IMR-90 (cell line): ENCODE results near the gene VPS13C. TPM values are rescaled to one million over a fixed set of nuclear protein-coding genes. Genes with fewer than 3 reads are reported as not detected.

Experiments
- ATAC-seq: fragments of 200-7000 bp; cut with Tn5 transposase; 2 replicates; pipeline ENCODE4 v1.9.1; 2020; ENCODE audit warnings: low read depth, mild to moderate bottlenecking, moderate library complexity
- BruUV-seq: library from RNA; stranded (reverse); fragments of 400-500 nt; replicated peaks from 2 replicates; lab custom pipeline; 2021; lab: Mats Ljungman, UMichigan
- CTCF ChIA-PET: fragments of 300-600 bp; formaldehyde crosslinking; extraction: SDS; loops from one replicate; lab custom pipeline; 2021; ENCODE audit warnings: antibody characterized with exemption; lab: Yijun Ruan, JAX
- POLR2A ChIA-PET: fragments of 300-600 bp; sonication (Branson Sonifier 250); formaldehyde crosslinking; loops from one replicate; lab custom pipeline; 2022; ENCODE audit warnings: antibody characterized with exemption; ENCODE audit not compliant: unreplicated experiment; lab: Charles Lee
- DNase-seq: peaks from one replicate; pipeline ENCODE4 v3.0.0; 2013
- H2AFZ ChIP-seq: replicated peaks from 2 replicates; pipeline ENCODE3; 2013; ENCODE audit warnings: low read length, mild to moderate bottlenecking; ENCODE audit not compliant: poor library complexity
- H2AK5ac ChIP-seq: 2 replicates; pipeline ENCODE4 v1.6.1; 2013; ENCODE audit warnings: low read depth, low read length, inconsistent platforms
- H2AK9ac ChIP-seq: replicated peaks from 2 replicates; pipeline ENCODE3; 2013; ENCODE audit warnings: mild to moderate bottlenecking, low read depth, low read length, moderate library complexity; ENCODE audit not compliant: poor library complexity
- H2BK120ac ChIP-seq: 2 replicates; pipeline ENCODE4 v1.6.1; 2013; ENCODE audit warnings: low read depth, low read length, inconsistent platforms
- H2BK15ac ChIP-seq: 3 replicates; pipeline ENCODE4 v1.6.1; 2013; ENCODE audit warnings: low read depth, low read length, inconsistent platforms
- H2BK20ac ChIP-seq: 2 replicates; pipeline ENCODE4 v1.6.1; 2013; ENCODE audit warnings: low read depth, mild to moderate bottlenecking, inconsistent platforms, low read length, moderate library complexity
- H2BK5ac ChIP-seq: 2 replicates; pipeline ENCODE4 v1.6.1; 2013; ENCODE audit warnings: mild to moderate bottlenecking, low read depth, low read length, inconsistent platforms; ENCODE audit not compliant: poor library complexity, severe bottlenecking
- H3K14ac ChIP-seq: replicated peaks from 2 replicates; pipeline ENCODE4 v1.6.1; 2013; ENCODE audit warnings: low read depth, low read length, inconsistent platforms
- H3K18ac ChIP-seq: 2 replicates; pipeline ENCODE4 v1.6.1; 2013; ENCODE audit warnings: low read depth, low read length, control low read depth
- H3K23ac ChIP-seq: 2 replicates; pipeline ENCODE4 v1.6.1; 2013; ENCODE audit warnings: low read depth, low read length, inconsistent platforms
- H3K27ac ChIP-seq: 2 replicates; pipeline ENCODE4 v1.5.1; 2013; ENCODE audit warnings: mild to moderate bottlenecking, control low read depth, low read length; ENCODE audit not compliant: insufficient read depth
- H3K27me3 ChIP-seq: 2 replicates; pipeline ENCODE4 v1.6.1; 2013; ENCODE audit warnings: low read length; ENCODE audit not compliant: control insufficient read depth, insufficient read depth
- H3K36me3 ChIP-seq: 2 replicates; pipeline ENCODE4 v1.6.1; 2013; ENCODE audit warnings: low read length, mixed read lengths; ENCODE audit not compliant: control insufficient read depth, insufficient read depth
- H3K4ac ChIP-seq: 2 replicates; pipeline ENCODE4 v1.6.1; 2013; ENCODE audit warnings: low read depth, low read length, inconsistent platforms
- H3K4me1 ChIP-seq: 2 replicates; pipeline ENCODE4 v1.6.1; 2013; ENCODE audit warnings: low read length, mixed read lengths; ENCODE audit not compliant: control insufficient read depth, insufficient read depth
- H3K4me2 ChIP-seq: 2 replicates; pipeline ENCODE4 v1.6.1; 2013; ENCODE audit warnings: low read depth, mild to moderate bottlenecking, control low read depth, low read length, moderate library complexity
- H3K4me3 ChIP-seq: 2 replicates; pipeline ENCODE4 v1.5.1; 2013; ENCODE audit warnings: low read depth, mild to moderate bottlenecking, control low read depth, low read length, moderate library complexity; ENCODE audit not compliant: insufficient read depth
- H3K56ac ChIP-seq: 2 replicates; pipeline ENCODE4 v1.6.1; 2013; ENCODE audit warnings: low read length, inconsistent platforms; ENCODE audit not compliant: insufficient read depth; ENCODE audit errors: extremely low read depth
- H3K79me1 ChIP-seq, 2 experiments: 2 replicates each; pipeline ENCODE4 v1.6.1; 2013; ENCODE audit warnings: low read length in 2 of 2, inconsistent platforms in 1 of 2, low read depth in 1 of 2
- H3K9ac ChIP-seq: 2 replicates; pipeline ENCODE4 v1.6.1; 2013; ENCODE audit warnings: low read depth, low read length, control low read depth
- H3K9me1 ChIP-seq: 2 replicates; pipeline ENCODE4 v1.6.1; 2013; ENCODE audit warnings: low read length, inconsistent platforms; ENCODE audit not compliant: insufficient read depth
- H3K9me3 ChIP-seq: 2 replicates; pipeline ENCODE4 v1.6.1; 2013; ENCODE audit warnings: low read length; ENCODE audit not compliant: control insufficient read depth, insufficient read depth
- H4K20me1 ChIP-seq: 2 replicates; pipeline ENCODE4 v1.6.1; 2013; ENCODE audit warnings: low read length, inconsistent platforms; ENCODE audit not compliant: insufficient read depth
- H4K5ac ChIP-seq: 2 replicates; pipeline ENCODE4 v1.6.1; 2013; ENCODE audit warnings: mild to moderate bottlenecking, low read depth, low read length, control low read depth
- H4K8ac ChIP-seq, 2 experiments: 2 replicates each; pipeline ENCODE4 v1.6.1; 2013; ENCODE audit warnings: low read depth in 2 of 2, low read length in 2 of 2, control low read depth in 1 of 2, inconsistent platforms in 1 of 2
- H4K91ac ChIP-seq: 2 replicates; pipeline ENCODE4 v1.6.1; 2013; ENCODE audit warnings: low read depth, low read length, inconsistent platforms; ENCODE audit not compliant: insufficient read depth
- FOS ChIP-seq: fragments of 150-350 bp; IDR thresholded peaks from 2 replicates; pipeline ENCODE4 v1.6.1; 2016; ENCODE audit warnings: low read depth, low read length
- WGBS, 2 experiments: methylation state at CpG; one replicate each; pipeline versions ENCODE4 v1.1.5 to v1.1.7; 2013; ENCODE audit warnings: missing lambda C conversion rate in 2 of 2; ENCODE audit not compliant: insufficient read length in 1 of 2; ENCODE audit errors: extremely low coverage in 2 of 2; 5-methylcytosine and 5-hydroxymethylcytosine counted together
- dilution Hi-C: fragments of 300-500 bp; cut with HindIII; formaldehyde crosslinking; loops from one replicate; pipeline ENCODE4 v1.14.3; 2018; ENCODE audit warnings: low sequenced_read_pairs; ENCODE audit not compliant: unreplicated experiment
- in situ Hi-C: fragments of 300-500 bp; cut with MboI; formaldehyde crosslinking; loops from 3 replicates; pipeline ENCODE4 v1.14.3; 2019; ENCODE audit warnings: low sequenced_read_pairs, inconsistent platforms, mixed read lengths
- intact Hi-C: fragments of 100-400 bp; cut with micrococcal nuclease; formaldehyde crosslinking; loops from 2 replicates; pipeline ENCODE4 v1.10.0; 2022
- polyA plus RNA-seq, 3 experiments: library from polyadenylated mRNA; depleted of rRNA; stranded (reverse); fragments of >200 nt; gene quantifications; 2 replicates each; pipeline ENCODE4 v1.2.3, GENCODE V29; 2012; ENCODE audit warnings: low replicate concordance in 1 of 3
- total RNA-seq: library from RNA; depleted of rRNA; stranded (reverse); fragments of >200 nt; gene quantifications from 2 replicates; pipeline ENCODE4 v1.2.3, GENCODE V29; 2012

The VPS13C gene
- total and polyA plus RNA-seq, 2 of the 4 experiments (the other 2 are of a cell fraction), result 8.1 to 32.8 TPM

DNA sequence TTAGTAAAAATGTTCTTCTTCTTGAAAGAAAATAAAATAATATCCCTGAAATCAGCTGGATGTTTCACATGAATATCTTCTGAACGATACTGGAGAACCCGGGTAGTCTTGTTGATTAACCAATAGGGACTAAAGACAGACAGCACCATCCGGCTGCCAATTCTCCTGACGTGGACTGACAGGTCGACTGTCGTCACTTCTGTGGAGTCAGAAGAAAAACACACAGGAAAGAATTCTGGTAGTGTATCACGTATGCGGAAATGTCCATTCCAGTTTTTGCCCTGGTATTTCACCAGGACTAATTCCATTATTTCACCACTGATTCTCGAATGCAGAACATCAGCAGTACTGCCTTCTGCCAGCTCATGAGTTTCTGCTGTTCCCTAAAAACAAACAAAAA, 144.6 kb downstream of the VPS13C start:
- Histone ChIP-seq H3K4me1 (no peaks in the 10 kb centered on the region), H2BK120ac (no peak overlapping the region), H3K27me3 (no peaks in the 10 kb centered on the region), H3K23ac (no peak overlapping the region), H3K9me3 (no peaks in the 10 kb centered on the region), H3K4me3 (no peak overlapping the region), H3K9ac (no peak overlapping the region), H2AFZ (no peak overlapping the region), H3K27ac (no peak overlapping the region), H3K18ac (no peak overlapping the region), H4K20me1 (no peaks in the 10 kb centered on the region), H2AK9ac (peak overlapping the region; percentile 5), H2AK5ac (no peak overlapping the region), H3K79me1 (no peaks in the 10 kb centered on the region), H3K9me1 (no peaks in the 10 kb centered on the region; the same call in 1 of the 2 replicates), H2BK5ac (no peak overlapping the region), H3K36me3 (peaks cover 8% of the 10 kb centered on the region), H2BK15ac (no peak overlapping the region), H3K56ac (no peak overlapping the region), H3K4ac (no peak overlapping the region), H2BK20ac (no peak overlapping the region), H4K5ac (no peak overlapping the region), H4K8ac (no peak overlapping the region), H4K91ac (no peak overlapping the region), H3K4me2 (no peak overlapping the region), H3K14ac (no peak overlapping the region)
- CTCF ChIA-PET, result no interaction called here
- WGBS, 2 experiments, result 91% methylated on average over 5 of the region's 9 CpGs; no CpG with 5 or more reads in 1 of the 2 experiments
- POLR2A ChIA-PET, result no interaction called here
- dilution Hi-C loops, result no loop called here
- no peak for DNase-seq
- intact Hi-C loops, result no loop called here
- no peak for ATAC-seq
- in situ Hi-C loops, result no loop called here
- TF ChIP-seq FOS, result no peak
- no TSS peak for BruUV-seq
